ENCODE data around the gene TTI1.

Gene TTI1

GRCh38 chr20:38032585-38033329 lies 499 bp downstream of the TTI1 start:
- H3F3A ChIP-seq (ENCODE audit: insufficient read depth, low read length) = no peaks in the 10 kb centered on the region
- H3K27me3 ChIP-seq (ENCODE audit: insufficient read depth, low read length) = no peaks in the 10 kb centered on the region
- H4K20me1 ChIP-seq (ENCODE audit: insufficient read depth, low read length) = no peaks in the 10 kb centered on the region
- H3K36me3 ChIP-seq (ENCODE audit: insufficient read depth, low read length) = peaks cover 57% of the 10 kb centered on the region
- TF ChIP-seq EZH2 (IDR thresholded peaks at IDR 0.05; ENCODE audit: borderline replicate concordance, low read length) (no peak), CTCF (IDR thresholded peaks at IDR 0.05; ENCODE audit: low read length) (no peak)
- H3K9me2 ChIP-seq (ENCODE audit: low read depth, low read length) = no peaks in the 10 kb centered on the region
- peak overlapping the region; percentile 95 for H3K4me2 ChIP-seq (ENCODE audit: low read length)
- peaks cover 92% of the 10 kb centered on the region for H3K79me2 ChIP-seq (ENCODE audit: insufficient read depth, low read length)
- H3K4me3 ChIP-seq (ENCODE audit: low read depth, low read length, poor library complexity, severe bottlenecking) = peak overlapping the region; percentile 94
- peak overlapping the region; percentile 91 for H3K9ac ChIP-seq (ENCODE audit: low read length)
- H3K4me1 ChIP-seq (ENCODE audit: insufficient read depth, low read length, severe bottlenecking) = peaks cover 58% of the 10 kb centered on the region
- H2AFZ ChIP-seq (ENCODE audit: low read length) = peak overlapping the region; percentile 28; the same call in 1 of the 2 replicates
- H3K9me3 ChIP-seq (ENCODE audit: low read length) = peaks cover 6% of the 10 kb centered on the region
- H3K27ac ChIP-seq (ENCODE audit: low read depth, low read length, poor library complexity, severe bottlenecking) = peak overlapping the region; percentile 83

DNA sequence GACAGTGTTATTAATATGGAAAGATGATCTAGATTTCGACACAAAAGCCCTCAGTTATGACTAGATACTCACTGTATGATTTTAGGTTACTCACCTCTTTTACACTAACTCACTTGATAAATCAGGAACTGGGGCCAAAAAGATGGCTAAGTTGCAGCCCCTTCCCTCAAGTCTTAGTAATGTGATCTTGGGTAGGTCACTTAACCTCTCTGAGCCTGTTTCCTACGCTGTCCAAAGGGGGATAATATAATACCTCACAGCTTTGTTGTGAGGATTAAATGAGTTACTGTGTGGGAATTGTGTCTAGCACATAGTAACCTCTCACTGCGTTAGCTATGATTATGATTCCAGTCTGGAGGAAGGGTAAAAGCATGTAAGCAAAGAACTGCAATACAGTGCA lies 1.3 kb downstream of the TTI1 start:
- Histone ChIP-seq H4K20me1 (ENCODE audit: insufficient read depth, low read length) (no peaks in the 10 kb centered on the region), H2AFZ (ENCODE audit: low read length) (no peak overlapping the region), H3K9me2 (ENCODE audit: low read depth, low read length) (no peaks in the 10 kb centered on the region), H3K36me3 (ENCODE audit: insufficient read depth, low read length) (peaks cover 53% of the 10 kb centered on the region), H3K27me3 (ENCODE audit: insufficient read depth, low read length) (no peaks in the 10 kb centered on the region), H3K4me2 (ENCODE audit: low read length) (peak overlapping the region; percentile 95), H3K79me2 (ENCODE audit: insufficient read depth, low read length) (peaks cover 92% of the 10 kb centered on the region), H3K4me3 (ENCODE audit: low read depth, low read length, poor library complexity, severe bottlenecking) (peak overlapping the region; percentile 94), H3K27ac (ENCODE audit: low read depth, low read length, poor library complexity, severe bottlenecking) (peak overlapping the region; percentile 83), H3K9me3 (ENCODE audit: low read length) (peaks cover 6% of the 10 kb centered on the region), H3K9ac (ENCODE audit: low read length) (peak overlapping the region; percentile 91), H3K4me1 (ENCODE audit: insufficient read depth, low read length, severe bottlenecking) (peaks cover 50% of the 10 kb centered on the region), H3F3A (ENCODE audit: insufficient read depth, low read length) (no peaks in the 10 kb centered on the region)
- TF ChIP-seq CTCF (IDR thresholded peaks at IDR 0.05; ENCODE audit: low read length) = no peak
- TF ChIP-seq EZH2 (IDR thresholded peaks at IDR 0.05; ENCODE audit: borderline replicate concordance, low read length) = no peak

DNA sequence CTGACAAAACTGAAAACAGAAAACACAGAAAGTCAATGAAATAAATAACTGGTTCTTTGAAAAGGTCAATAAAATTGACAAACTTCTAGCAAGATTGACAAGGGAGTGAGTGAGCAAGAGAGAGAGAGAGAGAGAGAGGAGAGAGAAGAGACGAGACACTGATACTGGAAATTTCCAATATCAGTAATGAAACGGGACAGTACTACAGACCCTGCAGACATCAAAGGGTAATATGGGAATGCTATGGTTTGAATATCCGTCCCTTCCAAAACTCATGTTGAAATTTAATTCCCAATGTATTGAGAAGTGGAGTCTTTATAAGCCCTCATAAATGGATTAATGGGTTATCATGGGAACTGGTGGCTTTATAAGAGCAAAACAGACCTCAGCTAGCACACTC lies 3.8 kb downstream of the TTI1 start:
- H3K4me3 ChIP-seq (ENCODE audit: low read depth, low read length, poor library complexity, severe bottlenecking) = no peak overlapping the region
- no peak overlapping the region for H3K27ac ChIP-seq (ENCODE audit: low read depth, low read length, poor library complexity, severe bottlenecking)
- no peaks in the 10 kb centered on the region for H4K20me1 ChIP-seq (ENCODE audit: insufficient read depth, low read length)
- H3K9ac ChIP-seq (ENCODE audit: low read length) = no peak overlapping the region
- H3K4me2 ChIP-seq (ENCODE audit: low read length) = no peak overlapping the region
- peaks cover 47% of the 10 kb centered on the region for H3K36me3 ChIP-seq (ENCODE audit: insufficient read depth, low read length)
- no peaks in the 10 kb centered on the region for H3K9me2 ChIP-seq (ENCODE audit: low read depth, low read length)
- no peak overlapping the region for H2AFZ ChIP-seq (ENCODE audit: low read length)
- no peaks in the 10 kb centered on the region for H3F3A ChIP-seq (ENCODE audit: insufficient read depth, low read length)
- TF ChIP-seq EZH2 (IDR thresholded peaks at IDR 0.05; ENCODE audit: borderline replicate concordance, low read length) (no peak), CTCF (IDR thresholded peaks at IDR 0.05; ENCODE audit: low read length) (no peak)
- H3K27me3 ChIP-seq (ENCODE audit: insufficient read depth, low read length) = no peaks in the 10 kb centered on the region
- peaks cover 27% of the 10 kb centered on the region for H3K4me1 ChIP-seq (ENCODE audit: insufficient read depth, low read length, severe bottlenecking)
- H3K79me2 ChIP-seq (ENCODE audit: insufficient read depth, low read length) = peaks cover 93% of the 10 kb centered on the region
- peaks cover 6% of the 10 kb centered on the region for H3K9me3 ChIP-seq (ENCODE audit: low read length)
